ENCODE data around the gene SUSD6. TPM values are rescaled to one million over a fixed set of nuclear protein-coding genes. Genes with fewer than 3 reads are reported as not detected.

Gene SUSD6
- total RNA-seq, 1 donor: 17.7 TPM

- no peak overlapping the region for H2AFZ ChIP-seq (ENCODE audit: low read length)
- H3K4me1 ChIP-seq (ENCODE audit: insufficient read depth, low read length): peaks cover 35% of the 10 kb centered on the region
- H3K4me2 ChIP-seq (ENCODE audit: insufficient read depth, low read length): no peak overlapping the region
- peaks cover 92% of the 10 kb centered on the region for H3K79me2 ChIP-seq (ENCODE audit: insufficient read depth, low read length)
- H3K27me3 ChIP-seq (ENCODE audit: insufficient read depth, low read length): no peaks in the 10 kb centered on the region
- H3K27ac ChIP-seq (ENCODE audit: low read depth, low read length): no peak overlapping the region
- H4K20me1 ChIP-seq (ENCODE audit: insufficient read depth, low read length): peaks cover 61% of the 10 kb centered on the region
- no peak overlapping the region for H3K4me3 ChIP-seq (ENCODE audit: insufficient read depth, low read length)
- H3K36me3 ChIP-seq (ENCODE audit: insufficient read depth, low read length): no peaks in the 10 kb centered on the region
- no peak for DNase-seq (ENCODE audit: insufficient read length, low spot score, missing footprints)
- H3K9me3 ChIP-seq (ENCODE audit: low read depth, low read length): no peaks in the 10 kb centered on the region
- TF ChIP-seq CTCF (IDR thresholded peaks at IDR 0.05; ENCODE audit: extremely low read depth, low read depth, low read length): no peak
These were observed 18.1 kb downstream of the SUSD6 start for GRCh38 chr14:69629225-69630127.

GRCh38 chr14:69630360-69630759 lies 19.0 kb downstream of the SUSD6 start:
- Histone ChIP-seq H3K4me1 (ENCODE audit: insufficient read depth, low read length) (peaks cover 28% of the 10 kb centered on the region), H3K36me3 (ENCODE audit: insufficient read depth, low read length) (no peaks in the 10 kb centered on the region), H3K4me2 (ENCODE audit: insufficient read depth, low read length) (no peak overlapping the region), H4K20me1 (ENCODE audit: insufficient read depth, low read length) (peaks cover 69% of the 10 kb centered on the region), H3K4me3 (ENCODE audit: insufficient read depth, low read length) (no peak overlapping the region), H3K27ac (ENCODE audit: low read depth, low read length) (no peak overlapping the region), H3K9me3 (ENCODE audit: low read depth, low read length) (no peaks in the 10 kb centered on the region), H3K79me2 (ENCODE audit: insufficient read depth, low read length) (peaks cover 92% of the 10 kb centered on the region), H3K27me3 (ENCODE audit: insufficient read depth, low read length) (no peaks in the 10 kb centered on the region), H2AFZ (ENCODE audit: low read length) (no peak overlapping the region)
- TF ChIP-seq CTCF (IDR thresholded peaks at IDR 0.05; ENCODE audit: extremely low read depth, low read depth, low read length): no peak
- no peak for DNase-seq (ENCODE audit: insufficient read length, low spot score, missing footprints)

- H3K27ac ChIP-seq (ENCODE audit: low read depth, low read length): no peak overlapping the region
- peaks cover 29% of the 10 kb centered on the region for H3K4me1 ChIP-seq (ENCODE audit: insufficient read depth, low read length)
- no peak for DNase-seq (ENCODE audit: insufficient read length, low spot score, missing footprints)
- no peak overlapping the region for H2AFZ ChIP-seq (ENCODE audit: low read length)
- no peaks in the 10 kb centered on the region for H3K36me3 ChIP-seq (ENCODE audit: insufficient read depth, low read length)
- H3K9me3 ChIP-seq (ENCODE audit: low read depth, low read length): no peaks in the 10 kb centered on the region
- no peak overlapping the region for H3K4me2 ChIP-seq (ENCODE audit: insufficient read depth, low read length)
- no peaks in the 10 kb centered on the region for H3K27me3 ChIP-seq (ENCODE audit: insufficient read depth, low read length)
- H3K79me2 ChIP-seq (ENCODE audit: insufficient read depth, low read length): peaks cover 92% of the 10 kb centered on the region
- no peak for TF ChIP-seq CTCF (IDR thresholded peaks at IDR 0.05; ENCODE audit: extremely low read depth, low read depth, low read length)
- no peak overlapping the region for H3K4me3 ChIP-seq (ENCODE audit: insufficient read depth, low read length)
- peaks cover 78% of the 10 kb centered on the region for H4K20me1 ChIP-seq (ENCODE audit: insufficient read depth, low read length)
These were observed 20.1 kb downstream of the SUSD6 start for GRCh38 chr14:69631509-69631908.

- no peak for DNase-seq (ENCODE audit: insufficient read length, low spot score, missing footprints)
- H3K4me3 ChIP-seq (ENCODE audit: insufficient read depth, low read length): no peak overlapping the region
- no peak overlapping the region for H2AFZ ChIP-seq (ENCODE audit: low read length)
- peaks cover 92% of the 10 kb centered on the region for H3K79me2 ChIP-seq (ENCODE audit: insufficient read depth, low read length)
- no peaks in the 10 kb centered on the region for H3K27me3 ChIP-seq (ENCODE audit: insufficient read depth, low read length)
- TF ChIP-seq CTCF (IDR thresholded peaks at IDR 0.05; ENCODE audit: extremely low read depth, low read depth, low read length): no peak
- no peak overlapping the region for H3K27ac ChIP-seq (ENCODE audit: low read depth, low read length)
- H3K4me2 ChIP-seq (ENCODE audit: insufficient read depth, low read length): no peak overlapping the region
- peaks cover 32% of the 10 kb centered on the region for H3K4me1 ChIP-seq (ENCODE audit: insufficient read depth, low read length)
- H3K9me3 ChIP-seq (ENCODE audit: low read depth, low read length): no peaks in the 10 kb centered on the region
- no peaks in the 10 kb centered on the region for H3K36me3 ChIP-seq (ENCODE audit: insufficient read depth, low read length)
- peaks cover 85% of the 10 kb centered on the region for H4K20me1 ChIP-seq (ENCODE audit: insufficient read depth, low read length)
These were observed 20.8 kb downstream of the SUSD6 start for GRCh38 chr14:69632164-69632563.

All from osteoblast (primary cell).